Smooth muscle cell (in vitro differentiated cells): ENCODE results near the gene APOBEC3B. TPM values are rescaled to one million over a fixed set of nuclear protein-coding genes. Genes with fewer than 3 reads are reported as not detected.
"Not testable (repeated sequence)": the region's sequence is repeated elsewhere in the genome, so short reads cannot be mapped to it uniquely, and the experiment has no call there.

Experiments used
- DNase-seq: peaks from one replicate; lab custom pipeline; 2025; ENCODE audit not compliant: unreplicated experiment; lab: John Stamatoyannopoulos, UW
- H2AFZ ChIP-seq: fragments of 200-600 bp; sonication (generic); 2 replicates; pipeline ENCODE4 v1.6.0; 2016; ENCODE audit warnings: antibody characterized with exemption, low read depth, mild to moderate bottlenecking
- H3F3A ChIP-seq: fragments of 200-600 bp; sonication (generic); 2 replicates; pipeline ENCODE4 v1.6.0; 2017; ENCODE audit warnings: antibody characterized with exemption, low read depth
- H3K27ac ChIP-seq: fragments of 200-600 bp; sonication (generic); 2 replicates; pipeline ENCODE4 v1.5.1; 2016; ENCODE audit warnings: low read depth, mild to moderate bottlenecking
- H3K27me3 ChIP-seq: fragments of 200-600 bp; sonication (generic); 2 replicates; pipeline ENCODE4 v1.6.1; 2016; ENCODE audit warnings: low read depth, mild to moderate bottlenecking
- H3K36me3 ChIP-seq: fragments of 200-600 bp; sonication (generic); 2 replicates; pipeline ENCODE4 v1.5.1; 2016; ENCODE audit warnings: low read depth
- H3K4me1 ChIP-seq: fragments of 200-600 bp; sonication (generic); 2 replicates; pipeline ENCODE4 v1.5.1; 2016; ENCODE audit warnings: low read depth
- H3K4me2 ChIP-seq: fragments of 200-600 bp; sonication (generic); 2 replicates; pipeline ENCODE4 v1.6.0; 2016; ENCODE audit warnings: mild to moderate bottlenecking
- H3K4me3 ChIP-seq: fragments of 200-600 bp; sonication (generic); 2 replicates; pipeline ENCODE4 v1.5.1; 2016; ENCODE audit warnings: mild to moderate bottlenecking
- H3K79me2 ChIP-seq: fragments of 200-600 bp; sonication (generic); 2 replicates; pipeline ENCODE4 v1.6.0; 2016; ENCODE audit warnings: low read depth, mild to moderate bottlenecking
- H3K9ac ChIP-seq: fragments of 200-600 bp; sonication (generic); 2 replicates; pipeline ENCODE4 v1.6.0; 2016; ENCODE audit warnings: low read depth
- H3K9me3 ChIP-seq: fragments of 200-600 bp; sonication (generic); replicated peaks from 2 replicates; pipeline ENCODE4 v1.5.1; 2016; ENCODE audit warnings: low read depth
- H4K20me1 ChIP-seq: fragments of 200-600 bp; sonication (generic); 2 replicates; pipeline ENCODE4 v1.6.0; 2016; ENCODE audit warnings: low read depth
- WGBS: methylation state at CpG from one replicate; pipeline ENCODE4 v1.1.7; 2016; ENCODE audit warnings: low lambda C conversion rate; 5-methylcytosine and 5-hydroxymethylcytosine counted together
- polyA plus RNA-seq: library from polyadenylated mRNA; unstranded; fragments of >200 nt; fragmentation: Nextera tagmentation; extraction: Ambion mirVana; gene quantifications from 2 replicates; pipeline ENCODE4 v1.2.1, GENCODE V29; 2016
- total RNA-seq: library from RNA; depleted of rRNA; stranded (reverse); fragments of >200 nt; gene quantifications from 2 replicates; pipeline ENCODE4 v1.2.3, GENCODE V29; 2014
- TF ChIP-seq, protein P1 (sequence below): fragments of 200-600 bp; sonication (generic); IDR thresholded peaks from 2 replicates; pipeline ENCODE4 v1.5.1; 2017; ENCODE audit warnings: borderline replicate concordance, mild to moderate bottlenecking, antibody characterized with exemption; ENCODE audit not compliant: insufficient read depth, poor library complexity, severe bottlenecking

Gene APOBEC3B
- total and polyA plus RNA-seq, 2 experiments from 2014 or later: 0.58 to 5.6 TPM

DNA sequence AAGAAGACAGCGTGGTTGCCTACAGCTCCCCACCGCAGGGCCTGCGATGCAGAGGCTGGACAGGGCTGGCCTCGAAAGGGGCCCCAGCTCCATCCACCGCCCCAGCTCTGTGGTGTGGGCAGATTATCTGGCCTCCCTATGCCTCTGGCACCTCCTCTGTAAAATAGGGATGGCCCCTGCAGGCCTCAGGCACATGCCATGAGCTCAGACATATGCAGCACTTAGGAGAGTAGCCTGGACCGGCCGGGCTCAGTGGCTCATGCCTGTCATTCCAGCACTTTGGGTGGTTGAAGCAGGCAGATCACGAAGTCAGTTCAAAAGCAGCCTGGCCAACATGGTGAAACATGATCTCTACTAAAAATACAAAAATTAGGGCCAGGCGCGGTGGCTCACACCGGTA, 46.1 kb downstream of the APOBEC3B start:
- WGBS: 53% methylated on average over 11 of the region's 11 CpGs
- Histone ChIP-seq H3F3A (peaks cover 3% of the 10 kb centered on the region), H3K4me2 (no peak overlapping the region), H3K4me1 (no peaks in the 10 kb centered on the region), H3K79me2 (no peaks in the 10 kb centered on the region), H3K27ac (no peak overlapping the region), H4K20me1 (no peaks in the 10 kb centered on the region), H3K4me3 (no peak overlapping the region), H3K27me3 (no peaks in the 10 kb centered on the region), H3K9me3 (no peaks in the 10 kb centered on the region), H2AFZ (no peak overlapping the region), H3K36me3 (no peaks in the 10 kb centered on the region), H3K9ac (no peak overlapping the region)
- no peak for DNase-seq
- TF ChIP-seq, protein P1, sequence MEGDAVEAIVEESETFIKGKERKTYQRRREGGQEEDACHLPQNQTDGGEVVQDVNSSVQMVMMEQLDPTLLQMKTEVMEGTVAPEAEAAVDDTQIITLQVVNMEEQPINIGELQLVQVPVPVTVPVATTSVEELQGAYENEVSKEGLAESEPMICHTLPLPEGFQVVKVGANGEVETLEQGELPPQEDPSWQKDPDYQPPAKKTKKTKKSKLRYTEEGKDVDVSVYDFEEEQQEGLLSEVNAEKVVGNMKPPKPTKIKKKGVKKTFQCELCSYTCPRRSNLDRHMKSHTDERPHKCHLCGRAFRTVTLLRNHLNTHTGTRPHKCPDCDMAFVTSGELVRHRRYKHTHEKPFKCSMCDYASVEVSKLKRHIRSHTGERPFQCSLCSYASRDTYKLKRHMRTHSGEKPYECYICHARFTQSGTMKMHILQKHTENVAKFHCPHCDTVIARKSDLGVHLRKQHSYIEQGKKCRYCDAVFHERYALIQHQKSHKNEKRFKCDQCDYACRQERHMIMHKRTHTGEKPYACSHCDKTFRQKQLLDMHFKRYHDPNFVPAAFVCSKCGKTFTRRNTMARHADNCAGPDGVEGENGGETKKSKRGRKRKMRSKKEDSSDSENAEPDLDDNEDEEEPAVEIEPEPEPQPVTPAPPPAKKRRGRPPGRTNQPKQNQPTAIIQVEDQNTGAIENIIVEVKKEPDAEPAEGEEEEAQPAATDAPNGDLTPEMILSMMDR: no peak

DNA sequence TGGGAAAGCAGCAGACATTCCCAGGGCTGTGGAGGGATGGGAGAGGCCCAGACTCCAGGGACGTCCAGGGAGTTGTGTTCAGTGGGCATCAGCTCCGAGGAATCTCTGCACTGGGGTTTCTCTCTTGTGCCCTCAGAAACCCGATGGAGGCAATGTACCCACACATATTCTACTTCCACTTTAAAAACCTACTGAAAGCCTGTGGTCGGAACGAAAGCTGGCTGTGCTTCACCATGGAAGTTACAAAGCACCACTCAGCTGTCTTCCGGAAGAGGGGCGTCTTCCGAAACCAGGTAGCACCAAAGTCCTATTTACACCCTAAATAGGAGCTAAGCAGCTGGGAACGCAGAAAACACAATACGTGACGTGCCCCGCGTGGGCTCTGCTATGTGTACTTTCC, 47.1 kb downstream of the APOBEC3B start:
- H3K36me3 ChIP-seq: no peaks in the 10 kb centered on the region
- TF ChIP-seq, protein P1: no peak
- no peak for DNase-seq

DNA sequence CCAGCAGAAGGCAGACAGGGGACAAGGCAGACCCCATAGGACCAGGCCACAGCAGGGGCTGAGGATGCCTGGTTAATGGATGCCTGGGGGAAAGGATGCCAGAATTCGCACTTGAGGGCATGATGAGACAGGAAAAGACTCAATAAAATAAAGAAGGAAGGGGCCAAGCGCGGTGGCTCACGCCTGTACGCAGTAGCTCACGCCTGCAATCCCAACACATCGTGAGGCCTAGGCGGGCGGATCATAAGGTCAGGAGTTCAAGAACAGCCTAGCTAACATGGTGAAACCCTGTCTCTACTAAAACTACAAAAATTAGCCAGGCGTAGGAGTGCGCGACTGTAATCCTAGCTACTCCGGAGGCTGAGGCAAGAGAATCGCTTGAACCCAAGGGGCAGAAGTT, 48.6 kb downstream of the APOBEC3B start:
- Histone ChIP-seq H3F3A (peaks cover 3% of the 10 kb centered on the region), H3K4me2 (no peak overlapping the region), H2AFZ (no peak overlapping the region), H3K27me3 (no peaks in the 10 kb centered on the region), H3K4me3 (no peak overlapping the region), H3K4me1 (no peaks in the 10 kb centered on the region), H3K27ac (no peak overlapping the region), H3K9ac (no peak overlapping the region), H3K9me3 (no peaks in the 10 kb centered on the region), H3K36me3 (no peaks in the 10 kb centered on the region), H4K20me1 (no peaks in the 10 kb centered on the region), H3K79me2 (no peaks in the 10 kb centered on the region)
- WGBS: 96% methylated on average over 14 of the region's 14 CpGs
- TF ChIP-seq, protein P1: no peak
- no peak for DNase-seq

More for the DNA sequence above, 47.1 kb downstream of the APOBEC3B start:
- 96% methylated on average over 13 of the region's 13 CpGs for WGBS
- Histone ChIP-seq H3K9ac (no peak overlapping the region), H3K27me3 (no peaks in the 10 kb centered on the region), H4K20me1 (no peaks in the 10 kb centered on the region), H3K79me2 (no peaks in the 10 kb centered on the region), H2AFZ (no peak overlapping the region), H3K4me1 (no peaks in the 10 kb centered on the region), H3K4me3 (no peak overlapping the region), H3K9me3 (no peaks in the 10 kb centered on the region), H3F3A (peaks cover 3% of the 10 kb centered on the region), H3K27ac (no peak overlapping the region), H3K4me2 (no peak overlapping the region)

DNA sequence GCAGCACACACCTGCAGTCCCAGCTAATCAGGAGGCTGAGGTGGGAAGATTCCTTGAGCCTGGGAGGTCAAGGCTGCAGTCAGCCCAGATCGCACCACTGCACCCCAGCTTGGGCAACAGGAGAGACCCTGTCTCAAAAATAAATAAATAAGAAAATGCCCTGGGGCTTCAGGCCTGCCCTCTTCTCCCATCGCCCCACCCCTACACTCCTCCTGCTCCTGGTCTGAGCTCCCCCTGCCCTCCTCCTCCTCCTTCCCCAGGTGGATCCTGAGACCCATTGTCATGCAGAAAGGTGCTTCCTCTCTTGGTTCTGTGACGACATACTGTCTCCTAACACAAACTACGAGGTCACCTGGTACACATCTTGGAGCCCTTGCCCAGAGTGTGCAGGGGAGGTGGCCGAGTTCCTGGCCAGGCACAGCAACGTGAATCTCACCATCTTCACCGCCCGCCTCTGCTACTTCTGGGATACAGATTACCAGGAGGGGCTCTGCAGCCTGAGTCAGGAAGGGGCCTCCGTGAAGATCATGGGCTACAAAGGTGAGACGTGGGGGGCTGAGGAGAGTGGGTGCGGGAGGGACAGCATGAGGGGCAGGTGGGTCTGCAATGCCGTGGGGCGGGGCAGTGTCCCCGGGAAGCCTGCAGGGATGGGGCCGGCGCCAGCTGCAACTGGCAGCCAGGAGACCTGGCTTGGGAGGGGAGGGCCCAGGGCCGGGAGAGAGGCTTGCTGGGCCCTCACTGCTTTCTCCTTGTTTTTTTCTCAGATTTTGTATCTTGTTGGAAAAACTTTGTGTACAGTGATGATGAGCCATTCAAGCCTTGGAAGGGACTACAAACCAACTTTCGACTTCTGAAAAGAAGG, 49.5 kb downstream of the APOBEC3B start:
- not testable (repeated sequence) for H3K9ac ChIP-seq, H3K9me3 ChIP-seq, H3K36me3 ChIP-seq, H3K27me3 ChIP-seq, H3K4me3 ChIP-seq, H3K4me2 ChIP-seq, H3K27ac ChIP-seq, H3K79me2 ChIP-seq, H3F3A ChIP-seq, H3K4me1 ChIP-seq, H2AFZ ChIP-seq, H4K20me1 ChIP-seq, DNase-seq
- 74% methylated on average over 10 of the region's 18 CpGs for WGBS

DNA sequence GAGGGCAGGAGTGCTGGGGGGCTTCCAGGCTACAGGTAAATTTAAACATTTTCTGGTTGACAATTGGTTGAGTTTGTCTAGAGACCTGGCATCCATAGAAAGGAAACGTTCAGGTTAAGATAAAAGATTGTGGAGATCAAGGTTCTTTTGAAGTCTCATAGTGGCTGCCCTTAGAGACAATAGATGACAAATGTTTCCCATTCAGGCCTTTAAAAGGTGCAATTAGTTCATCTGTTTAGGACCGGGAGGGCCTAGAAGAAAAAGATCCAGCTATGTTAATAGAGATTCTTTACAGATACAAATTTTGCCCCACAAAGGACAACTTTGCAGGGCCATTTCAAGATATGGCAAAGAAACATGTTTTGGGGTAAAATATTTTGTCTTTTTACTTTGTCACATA, 54.9 kb downstream of the APOBEC3B start:
- H3K9me3 ChIP-seq, H3K4me2 ChIP-seq, H3K4me3 ChIP-seq, H3K36me3 ChIP-seq, H3F3A ChIP-seq, H3K27me3 ChIP-seq, H4K20me1 ChIP-seq, H3K27ac ChIP-seq, DNase-seq, H2AFZ ChIP-seq, H3K79me2 ChIP-seq, H3K9ac ChIP-seq, H3K4me1 ChIP-seq: not testable (repeated sequence)
- WGBS: 12% methylated on average over 2 of the region's 2 CpGs
